Measurements from ENCODE around the gene TGFBR1. TPM values are rescaled to one million over a fixed set of nuclear protein-coding genes. Genes with fewer than 3 reads are reported as not detected.
A peak's percentile ranks its signal among the peaks of the same experiment; 100 is the strongest.

The TGFBR1 gene
- total and polyA plus RNA-seq, 10 donors = 8.9 to 60.8 (median 45.4) TPM

DNA sequence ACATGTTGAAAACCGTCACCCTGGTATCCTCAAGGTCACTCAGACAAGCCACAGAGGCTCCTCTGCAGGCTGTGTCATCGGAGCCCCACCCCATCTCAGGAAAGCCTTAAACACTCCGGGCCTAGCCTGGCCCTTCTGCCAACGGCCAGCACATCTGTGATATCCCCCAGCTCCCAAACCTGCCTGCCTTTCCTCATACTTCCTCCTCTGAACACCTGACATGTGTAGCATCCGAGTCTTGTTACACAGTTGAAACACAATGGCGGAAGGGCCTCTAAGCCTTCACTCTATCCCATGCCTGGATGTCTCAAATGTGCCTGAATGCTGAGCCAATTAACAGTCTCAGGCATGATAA, 32.9 kb upstream of the TGFBR1 start:
- WGBS, 5 donors = 79 to 84% (median 80%) methylated on average over 6 of the region's 6 CpGs
- H3K4me3 ChIP-seq = no peak overlapping the region
- TF ChIP-seq POLR2A (IDR thresholded peaks at IDR 0.05) = no peak
- no peak for TF ChIP-seq CTCF (IDR thresholded peaks at IDR 0.05 in 8 of 11, conservative IDR thresholded peaks at IDR 0.05 in 3 of 11)
- intact Hi-C loops (cut with DNase I; ENCODE audit: low total_unique reads) = no loop called here
- H3K36me3 ChIP-seq = no peaks in the 10 kb centered on the region
- peaks cover 9 to 50% (median 16%) of the 10 kb centered on the region in 6 donors for H3K4me1 ChIP-seq
- H3K9me3 ChIP-seq = no peaks in the 10 kb centered on the region
- H3K27ac ChIP-seq = peak overlapping the region in 2 of 8 donors; percentile 21 to 24
- no peak for DNase-seq
- H3K27me3 ChIP-seq (replicated peaks in 1 of 7) = no peaks in the 10 kb centered on the region

- Histone ChIP-seq H3K4me1 (peaks cover 12 to 59% (median 21%) of the 10 kb centered on the region in 6 donors), H3K4me3 (no peak overlapping the region), H3K36me3 (no peaks in the 10 kb centered on the region), H3K27me3 (replicated peaks in 1 of 7) (no peaks in the 10 kb centered on the region), H3K27ac (no peak overlapping the region), H3K9me3 (no peaks in the 10 kb centered on the region)
- WGBS, 5 donors = 69 to 80% (median 75%) methylated on average over 2 of the region's 2 CpGs
- intact Hi-C loops (cut with DNase I; ENCODE audit: low total_unique reads) = no loop called here
- TF ChIP-seq POLR2AphosphoS5 (IDR thresholded peaks at IDR 0.05) = no peak
- TF ChIP-seq CTCF (IDR thresholded peaks at IDR 0.05 in 8 of 11, conservative IDR thresholded peaks at IDR 0.05 in 3 of 11) = no peak
- TF ChIP-seq POLR2A (IDR thresholded peaks at IDR 0.05) = no peak
- no peak for DNase-seq
These were observed 31.6 kb upstream of the TGFBR1 start for GRCh38 chr9:99073347-99073746.

DNA sequence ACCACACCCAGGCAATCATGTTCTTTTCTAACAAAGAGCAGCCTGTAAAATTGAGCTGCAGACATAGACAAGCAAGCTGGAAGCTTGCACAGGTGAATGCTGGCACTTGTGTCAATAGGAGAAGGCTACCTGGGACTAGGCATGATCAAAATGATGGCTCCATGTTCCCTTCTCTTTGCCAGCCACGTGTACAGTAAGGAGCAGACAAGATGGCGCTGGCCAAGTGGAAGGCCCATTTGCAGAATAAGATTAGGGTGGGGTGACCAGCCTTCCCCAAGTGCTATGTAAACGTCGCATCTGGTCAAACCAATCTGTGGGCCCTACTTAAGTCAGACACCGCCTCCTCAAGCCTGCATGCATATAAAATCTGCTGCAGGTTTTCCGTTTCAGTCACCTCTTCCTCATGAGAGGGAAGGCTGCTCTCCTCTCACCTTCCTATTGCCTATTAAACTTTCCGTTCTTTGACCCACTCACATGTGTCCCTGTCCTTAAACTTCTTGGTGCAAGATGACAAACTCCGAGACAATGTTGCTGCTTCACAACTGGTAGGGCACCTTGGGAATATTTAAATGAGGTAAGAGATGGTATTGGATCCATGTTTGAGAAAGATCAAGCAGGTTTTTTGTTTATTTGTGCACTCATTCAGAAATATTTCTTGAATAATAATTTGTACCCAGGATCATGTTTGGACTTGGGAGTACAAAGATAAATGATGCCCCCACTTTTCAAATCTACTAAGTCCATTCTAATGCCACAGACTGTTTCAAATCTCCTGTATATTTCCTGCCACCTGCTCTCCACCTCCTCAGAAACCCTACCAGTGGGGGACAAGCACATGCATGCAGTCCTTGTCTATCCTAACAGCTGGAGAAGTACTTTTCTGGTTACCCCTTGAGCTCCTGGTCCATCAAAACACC, 30.7 kb upstream of the TGFBR1 start:
- WGBS, 5 donors = 85 to 93% (median 90%) methylated on average over 8 of the region's 8 CpGs
- Histone ChIP-seq H3K4me1 (peaks cover 12 to 51% (median 17%) of the 10 kb centered on the region in 6 donors), H3K36me3 (no peaks in the 10 kb centered on the region), H3K27ac (no peak overlapping the region), H3K4me3 (no peak overlapping the region), H3K27me3 (replicated peaks in 1 of 7) (no peaks in the 10 kb centered on the region), H3K9me3 (no peaks in the 10 kb centered on the region)
- DNase-seq = no peak
- intact Hi-C loops (cut with DNase I; ENCODE audit: low total_unique reads) = no loop called here
- TF ChIP-seq CTCF (IDR thresholded peaks at IDR 0.05 in 8 of 11, conservative IDR thresholded peaks at IDR 0.05 in 3 of 11) (no peak), POLR2A (IDR thresholded peaks at IDR 0.05) (no peak), POLR2AphosphoS5 (IDR thresholded peaks at IDR 0.05) (no peak)

GRCh38 chr9:99074902-99075245, 30.0 kb upstream of the TGFBR1 start:
- H3K36me3 ChIP-seq = no peaks in the 10 kb centered on the region
- DNase-seq = no peak
- WGBS, 5 donors = 82 to 99% (median 94%) methylated on average over 3 of the region's 3 CpGs
- H3K4me3 ChIP-seq = no peak overlapping the region
- H3K9me3 ChIP-seq = no peaks in the 10 kb centered on the region
- intact Hi-C loops (cut with DNase I; ENCODE audit: low total_unique reads) = no loop called here
- H3K27me3 ChIP-seq (replicated peaks in 1 of 7) = no peaks in the 10 kb centered on the region
- TF ChIP-seq POLR2AphosphoS5 (IDR thresholded peaks at IDR 0.05) (no peak), POLR2A (IDR thresholded peaks at IDR 0.05) (no peak), CTCF (IDR thresholded peaks at IDR 0.05 in 8 of 11, conservative IDR thresholded peaks at IDR 0.05 in 3 of 11) (no peak)
- no peak overlapping the region for H3K27ac ChIP-seq
- peaks cover 11 to 45% (median 15%) of the 10 kb centered on the region in 6 donors for H3K4me1 ChIP-seq
